ENCODE data around the gene MYEF2. TPM values are rescaled to one million over a fixed set of nuclear protein-coding genes. Genes with fewer than 3 reads are reported as not detected.

The MYEF2 gene
- total RNA-seq, 1 donor from 2014 or later: 9.1 TPM

GRCh38 chr15:48087844-48088243, 90.3 kb downstream of the MYEF2 start:
- DNase-seq (ENCODE audit: low read depth): no peak

- peak; percentile 73 for DNase-seq (ENCODE audit: low read depth)
Observed at GRCh38 chr15:48086576-48086975, 91.5 kb downstream of the MYEF2 start.

- DNase-seq (ENCODE audit: low read depth): peak; percentile 69
Observed at GRCh38 chr15:48086133-48086532, 92.0 kb downstream of the MYEF2 start.

- no peak for DNase-seq (ENCODE audit: low read depth)
Observed at GRCh38 chr15:48085591-48085930, 92.5 kb downstream of the MYEF2 start.

- peak; percentile 59 for DNase-seq (ENCODE audit: low read depth)
Observed at GRCh38 chr15:48084759-48085590, 93.1 kb downstream of the MYEF2 start.

Other genes with a start within 250 kb of the MYEF2 start
- gene SLC24A5, start 57.3 kb downstream of the MYEF2 start, total RNA-seq: not detected in 2 replicates
- gene CTXN2, start 13.4 kb upstream of the MYEF2 start, total RNA-seq: not detected in 2 replicates
- not detected in 2 replicates for gene SLC12A1, start 28.0 kb upstream of the MYEF2 start, total RNA-seq
- 80.9 and 88.0 TPM in 2 replicates for gene DUT, start 153.1 kb upstream of the MYEF2 start, total RNA-seq

All from myocyte (in vitro differentiated cells).